ENCODE results near the gene FBL. TPM values are rescaled to one million over a fixed set of nuclear protein-coding genes. Genes with fewer than 3 reads are reported as not detected.

The FBL gene
- total and polyA plus RNA-seq, 10 of the 15 experiments (the other 5 are each of a cell fraction or from before 2014, with no cell fraction given) = 156 to 1,083 (median 478) TPM

DNA sequence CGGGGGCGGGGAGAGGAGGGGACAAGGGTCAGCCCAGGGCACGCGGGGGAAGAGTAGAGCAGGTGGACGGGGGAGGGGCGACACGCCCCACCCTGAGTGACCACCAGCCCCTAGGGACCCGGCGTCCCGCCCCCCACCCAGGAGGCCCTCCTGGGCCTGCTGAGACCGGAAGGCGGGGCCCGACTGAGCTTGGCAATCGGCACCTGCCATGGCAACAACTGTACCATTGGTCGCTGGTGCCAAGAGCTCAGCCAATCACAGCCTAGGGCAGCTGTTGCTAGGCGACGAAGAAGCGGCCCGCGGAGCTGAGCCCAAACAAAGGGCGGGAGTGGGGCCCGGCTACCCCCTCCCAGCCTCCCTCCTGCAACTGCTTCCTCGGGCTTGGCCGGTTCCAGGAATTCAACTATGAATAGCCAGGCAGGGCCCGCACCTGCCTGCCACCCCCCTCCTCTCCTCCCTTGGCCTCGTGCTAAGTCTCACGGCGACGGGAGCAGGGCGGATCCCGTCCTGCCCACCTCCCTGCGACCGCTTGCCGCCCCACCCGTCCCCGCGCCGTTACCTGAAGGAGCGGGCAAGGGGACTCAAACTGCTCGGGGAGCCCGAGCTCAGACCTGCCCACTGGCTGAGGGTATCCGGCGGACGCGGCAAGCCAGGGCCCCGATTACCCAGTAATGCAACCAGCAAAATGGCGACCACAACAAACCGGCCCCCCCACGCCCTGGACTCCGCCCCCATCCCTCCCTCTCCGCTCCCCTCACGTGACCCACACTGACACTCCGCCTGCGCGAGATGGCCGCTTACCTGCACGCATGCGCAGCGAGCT, 12.5 kb downstream of the FBL start, which contains the start of gene DYRK1B:
TSS of gene DYRK1B (minus strand) at position 699 of the 823 bp plus-strand sequence. CDS start 2,295 bp downstream, outside the sequence.
- ChIA-PET CTCF (interaction anchor here (0.9 to 2.1 kb wide), 13 partner anchors 9 to 282 kb away, joined by 3 to 61 read pairs (median 5); partner anchors contain the start of gene PSMC4), POLR2A (interaction anchor here (0.5 to 2.1 kb wide), 21 partner anchors 8 to 494 kb away, joined by 3 to 34 read pairs (median 4); partner anchors contain the start of genes FBL and RPS16), RAD21 (ENCODE audit: unreplicated experiment) (interaction anchor here (0.6 to 2.1 kb wide), 17 partner anchors 9 to 921 kb away, joined by 3 to 29 read pairs (median 6); partner anchors contain the start of genes FBL and PSMC4), SMC1A (ENCODE audit: uncharacterized antibody, unreplicated experiment) (interaction anchor here (0.7 to 2.1 kb wide), 12 partner anchors 11 to 398 kb away, joined by 3 to 33 read pairs (median 4); partner anchors contain the start of genes FBL, LEUTX, PSMC4 and RPS16)
- peak; percentile 99 for FAIRE-seq
- Histone ChIP-seq H2AFZ (ENCODE audit: control insufficient read depth, low read depth, low read length) (peak within 1 kb of the TSS; percentile 70), H3K79me2 (ENCODE audit: control insufficient read depth, insufficient read depth, low read length) (peaks cover 15% of the 10 kb centered on the region), H3K4me2 (ENCODE audit: control insufficient read depth, insufficient read depth) (peak within 1 kb of the TSS; percentile 56), H3K4me3 (peak within 1 kb of the TSS; percentile 97), H3K9me3 (replicated peaks; ENCODE audit: control insufficient read depth, insufficient read depth, low read length) (no peaks in the 10 kb centered on the region), H3K36me3 (ENCODE audit: control insufficient read depth in 2 of 2, insufficient read depth in 2 of 2, low read length in 1 of 2) (peaks cover 34 to 44% of the 10 kb centered on the region in 2 experiments), H3K4me1 (ENCODE audit: control insufficient read depth, insufficient read depth, low read length) (peaks cover 15% of the 10 kb centered on the region), H4K20me1 (ENCODE audit: control insufficient read depth, insufficient read depth) (no peaks in the 10 kb centered on the region), H3K9ac (ENCODE audit: control insufficient read depth, insufficient read depth, low read length) (peak within 1 kb of the TSS; percentile 75), H3K27me3 (replicated peaks in 1 of 2; ENCODE audit: control insufficient read depth in 2 of 2, insufficient read depth in 2 of 2, low read length in 1 of 2) (no peaks in the 10 kb centered on the region), H3K27ac (ENCODE audit: control insufficient read depth, insufficient read depth) (peak within 1 kb of the TSS; percentile 51)
- ATAC-seq = peak; percentile 98
- intact Hi-C loops (cut with micrococcal nuclease; ENCODE audit: unreplicated experiment) (no loop called here), in situ Hi-C loops (cut with MboI) (no loop called here)
- peak; percentile 92 for DNase-seq (ENCODE audit: low read depth, low spot score)
- BruUV-seq (replicated peaks) = no TSS peak
- WGBS (ENCODE audit: insufficient coverage, insufficient replicate concordance, low lambda C conversion rate, missing lambda C conversion rate) = 1% methylated on average over 40 of the region's 59 CpGs
- no peak for TF ChIP-seq NR2C2 (IDR thresholded peaks at IDR 0.05; ENCODE audit: borderline replicate concordance, control insufficient read depth, insufficient read length, low read depth)
- no peak for TF ChIP-seq CHD1 (IDR thresholded peaks at IDR 0.05; ENCODE audit: low read depth, low read length)
- no peak for TF ChIP-seq BRCA1 (IDR thresholded peaks at IDR 0.05; ENCODE audit: low read depth, low read length)
- TF ChIP-seq ZNF217 (IDR thresholded peaks at IDR 0.05) = no peak
- TF ChIP-seq CHD4 (IDR thresholded peaks at IDR 0.05) = no peak
- TF ChIP-seq EP300 (IDR thresholded peaks at IDR 0.05; ENCODE audit: borderline replicate concordance in 1 of 2, control insufficient read depth in 1 of 2, low read depth in 2 of 2, low read length in 2 of 2) = peak in 1 of 2 experiments; percentile 70; a peak in 2 of 4 replicates
- peak; percentile 45 for TF ChIP-seq CBFB (IDR thresholded peaks at IDR 0.05; ENCODE audit: low read depth)
- TF ChIP-seq WRNIP1 (IDR thresholded peaks at IDR 0.05; ENCODE audit: borderline replicate concordance, low read depth, low read length) = no peak
- no peak for TF ChIP-seq SMAD1 (IDR thresholded peaks at IDR 0.05; ENCODE audit: low read depth, partially characterized antibody)
- TF ChIP-seq ATF7 (IDR thresholded peaks at IDR 0.05; ENCODE audit: low read depth) = no peak
- TF ChIP-seq, protein P1, sequence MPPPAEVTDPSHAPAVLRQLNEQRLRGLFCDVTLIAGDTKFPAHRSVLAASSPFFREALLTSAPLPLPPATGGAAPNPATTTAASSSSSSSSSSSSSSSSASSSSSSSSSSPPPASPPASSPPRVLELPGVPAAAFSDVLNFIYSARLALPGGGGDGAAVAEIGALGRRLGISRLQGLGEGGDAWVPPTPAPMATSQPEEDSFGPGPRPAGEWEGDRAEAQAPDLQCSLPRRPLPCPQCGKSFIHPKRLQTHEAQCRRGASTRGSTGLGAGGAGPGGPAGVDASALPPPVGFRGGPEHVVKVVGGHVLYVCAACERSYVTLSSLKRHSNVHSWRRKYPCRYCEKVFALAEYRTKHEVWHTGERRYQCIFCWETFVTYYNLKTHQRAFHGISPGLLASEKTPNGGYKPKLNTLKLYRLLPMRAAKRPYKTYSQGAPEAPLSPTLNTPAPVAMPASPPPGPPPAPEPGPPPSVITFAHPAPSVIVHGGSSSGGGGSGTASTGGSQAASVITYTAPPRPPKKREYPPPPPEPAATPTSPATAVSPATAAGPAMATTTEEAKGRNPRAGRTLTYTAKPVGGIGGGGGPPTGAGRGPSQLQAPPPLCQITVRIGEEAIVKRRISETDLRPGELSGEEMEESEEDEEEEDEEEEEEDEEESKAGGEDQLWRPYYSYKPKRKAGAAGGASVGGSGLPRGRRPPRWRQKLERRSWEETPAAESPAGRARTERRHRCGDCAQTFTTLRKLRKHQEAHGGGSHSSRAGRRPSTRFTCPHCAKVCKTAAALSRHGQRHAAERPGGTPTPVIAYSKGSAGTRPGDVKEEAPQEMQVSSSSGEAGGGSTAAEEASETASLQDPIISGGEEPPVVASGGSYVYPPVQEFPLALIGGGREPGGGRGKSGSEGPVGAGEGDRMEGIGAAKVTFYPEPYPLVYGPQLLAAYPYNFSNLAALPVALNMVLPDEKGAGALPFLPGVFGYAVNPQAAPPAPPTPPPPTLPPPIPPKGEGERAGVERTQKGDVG (CRISPR knock-in tag; IDR thresholded peaks at IDR 0.05) = no peak
- TF ChIP-seq CREM (IDR thresholded peaks at IDR 0.05; ENCODE audit: low read depth) = no peak
- TF ChIP-seq, protein P2, sequence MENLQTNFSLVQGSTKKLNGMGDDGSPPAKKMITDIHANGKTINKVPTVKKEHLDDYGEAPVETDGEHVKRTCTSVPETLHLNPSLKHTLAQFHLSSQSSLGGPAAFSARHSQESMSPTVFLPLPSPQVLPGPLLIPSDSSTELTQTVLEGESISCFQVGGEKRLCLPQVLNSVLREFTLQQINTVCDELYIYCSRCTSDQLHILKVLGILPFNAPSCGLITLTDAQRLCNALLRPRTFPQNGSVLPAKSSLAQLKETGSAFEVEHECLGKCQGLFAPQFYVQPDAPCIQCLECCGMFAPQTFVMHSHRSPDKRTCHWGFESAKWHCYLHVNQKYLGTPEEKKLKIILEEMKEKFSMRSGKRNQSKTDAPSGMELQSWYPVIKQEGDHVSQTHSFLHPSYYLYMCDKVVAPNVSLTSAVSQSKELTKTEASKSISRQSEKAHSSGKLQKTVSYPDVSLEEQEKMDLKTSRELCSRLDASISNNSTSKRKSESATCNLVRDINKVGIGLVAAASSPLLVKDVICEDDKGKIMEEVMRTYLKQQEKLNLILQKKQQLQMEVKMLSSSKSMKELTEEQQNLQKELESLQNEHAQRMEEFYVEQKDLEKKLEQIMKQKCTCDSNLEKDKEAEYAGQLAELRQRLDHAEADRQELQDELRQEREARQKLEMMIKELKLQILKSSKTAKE (IDR thresholded peaks at IDR 0.05; ENCODE audit: low read depth, poor library complexity, severe bottlenecking) = no peak
- no peak for TF ChIP-seq SMC3 (IDR thresholded peaks at IDR 0.05; ENCODE audit: borderline replicate concordance, low read length)
- TF ChIP-seq MYC (IDR thresholded peaks at IDR 0.05; ENCODE audit: insufficient read depth, insufficient read length, insufficient replicate concordance, low read length, severe bottlenecking) = no peak
- TF ChIP-seq ZBED1 (IDR thresholded peaks at IDR 0.05; ENCODE audit: borderline replicate concordance) = no peak; the same call in 1 of the 2 replicates
- peak; percentile 82; the same call in 1 of the 2 replicates for TF ChIP-seq GATAD2B (conservative IDR thresholded peaks at IDR 0.05; ENCODE audit: low read depth)
- TF ChIP-seq CBX5 (IDR thresholded peaks at IDR 0.05; ENCODE audit: low read depth) = no peak

All from GM12878 (cell line).